Prostate gland (tissue), 2 donors: ENCODE data around the gene CLNK.

Experiments
- POLR2A ChIP-seq: fragments of 450-650 bp; IDR thresholded peaks from one replicate; pipeline ENCODE4 v1.6.1; 2016; ENCODE audit warnings: antibody characterized with exemption, mild to moderate bottlenecking
- TF ChIP-seq, protein P1 (sequence below), 4 experiments: fragments of 200-600 bp in 2 of 4; fragments of 450-650 bp in 2 of 4; sonication (generic) in 2 of 4; IDR thresholded peaks; 1 replicate in 3 of 4; 2 replicates in 1 of 4; pipeline ENCODE4 v1.5.1; 2016 to 2019; ENCODE audit warnings: antibody characterized with exemption in 4 of 4, mild to moderate bottlenecking in 2 of 4, moderate library complexity in 2 of 4

- TF ChIP-seq POLR2A, result no peak
- TF ChIP-seq, protein P1, sequence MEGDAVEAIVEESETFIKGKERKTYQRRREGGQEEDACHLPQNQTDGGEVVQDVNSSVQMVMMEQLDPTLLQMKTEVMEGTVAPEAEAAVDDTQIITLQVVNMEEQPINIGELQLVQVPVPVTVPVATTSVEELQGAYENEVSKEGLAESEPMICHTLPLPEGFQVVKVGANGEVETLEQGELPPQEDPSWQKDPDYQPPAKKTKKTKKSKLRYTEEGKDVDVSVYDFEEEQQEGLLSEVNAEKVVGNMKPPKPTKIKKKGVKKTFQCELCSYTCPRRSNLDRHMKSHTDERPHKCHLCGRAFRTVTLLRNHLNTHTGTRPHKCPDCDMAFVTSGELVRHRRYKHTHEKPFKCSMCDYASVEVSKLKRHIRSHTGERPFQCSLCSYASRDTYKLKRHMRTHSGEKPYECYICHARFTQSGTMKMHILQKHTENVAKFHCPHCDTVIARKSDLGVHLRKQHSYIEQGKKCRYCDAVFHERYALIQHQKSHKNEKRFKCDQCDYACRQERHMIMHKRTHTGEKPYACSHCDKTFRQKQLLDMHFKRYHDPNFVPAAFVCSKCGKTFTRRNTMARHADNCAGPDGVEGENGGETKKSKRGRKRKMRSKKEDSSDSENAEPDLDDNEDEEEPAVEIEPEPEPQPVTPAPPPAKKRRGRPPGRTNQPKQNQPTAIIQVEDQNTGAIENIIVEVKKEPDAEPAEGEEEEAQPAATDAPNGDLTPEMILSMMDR (IDR thresholded peaks at IDR 0.05), result no peak
Observed at GRCh38 chr4:10606483-10607155, 77.9 kb downstream of the CLNK start.
